RWPE2 (cell line): Measurements from ENCODE around the gene ZBTB20.

ENCODE experiments used
- ATAC-seq: fragments of 200-7000 bp; cut with Tn5 transposase; 3 replicates; pipeline ENCODE4 v1.9.1; 2021; ENCODE audit warnings: low read depth
- DNase-seq: peaks from one replicate; pipeline ENCODE4 v3.0.0-alpha.2; 2020; ENCODE audit warnings: low spot score
- H3K27ac ChIP-seq: fragments of 450-650 bp; 2 replicates; pipeline ENCODE4 v1.5.1; 2017; ENCODE audit warnings: mild to moderate bottlenecking; ENCODE audit not compliant: poor library complexity, severe bottlenecking
- H3K27me3 ChIP-seq: fragments of 250-450 bp; sonication (Bioruptor Pico); 2 replicates; pipeline ENCODE4 v1.5.1; 2021; ENCODE audit warnings: mild to moderate bottlenecking, moderate library complexity; ENCODE audit not compliant: insufficient read depth, poor library complexity, severe bottlenecking
- H3K36me3 ChIP-seq: fragments of 250-450 bp; sonication (Bioruptor Pico); 2 replicates; pipeline ENCODE4 v1.5.1; 2020; ENCODE audit warnings: low read depth, mild to moderate bottlenecking, moderate library complexity
- H3K4me1 ChIP-seq: fragments of 250-450 bp; sonication (Bioruptor Pico); 2 replicates; pipeline ENCODE4 v1.5.1; 2021; ENCODE audit warnings: mild to moderate bottlenecking, moderate library complexity; ENCODE audit not compliant: insufficient read depth, poor library complexity, severe bottlenecking
- H3K4me3 ChIP-seq: fragments of 250-450 bp; sonication (Bioruptor Pico); 2 replicates; pipeline ENCODE4 v1.5.1; 2021; ENCODE audit warnings: mild to moderate bottlenecking, moderate library complexity; ENCODE audit not compliant: severe bottlenecking
- H3K9me3 ChIP-seq: fragments of 250-450 bp; sonication (Bioruptor Pico); 2 replicates; pipeline ENCODE4 v1.5.1; 2021; ENCODE audit warnings: mild to moderate bottlenecking, moderate library complexity; ENCODE audit not compliant: severe bottlenecking
- TF ChIP-seq, protein P1 (sequence below): fragments of 450-650 bp; IDR thresholded peaks from one replicate; pipeline ENCODE4 v1.5.1; 2017; ENCODE audit warnings: mild to moderate bottlenecking, moderate library complexity; ENCODE audit not compliant: poor library complexity, severe bottlenecking

The ZBTB20 gene

DNA sequence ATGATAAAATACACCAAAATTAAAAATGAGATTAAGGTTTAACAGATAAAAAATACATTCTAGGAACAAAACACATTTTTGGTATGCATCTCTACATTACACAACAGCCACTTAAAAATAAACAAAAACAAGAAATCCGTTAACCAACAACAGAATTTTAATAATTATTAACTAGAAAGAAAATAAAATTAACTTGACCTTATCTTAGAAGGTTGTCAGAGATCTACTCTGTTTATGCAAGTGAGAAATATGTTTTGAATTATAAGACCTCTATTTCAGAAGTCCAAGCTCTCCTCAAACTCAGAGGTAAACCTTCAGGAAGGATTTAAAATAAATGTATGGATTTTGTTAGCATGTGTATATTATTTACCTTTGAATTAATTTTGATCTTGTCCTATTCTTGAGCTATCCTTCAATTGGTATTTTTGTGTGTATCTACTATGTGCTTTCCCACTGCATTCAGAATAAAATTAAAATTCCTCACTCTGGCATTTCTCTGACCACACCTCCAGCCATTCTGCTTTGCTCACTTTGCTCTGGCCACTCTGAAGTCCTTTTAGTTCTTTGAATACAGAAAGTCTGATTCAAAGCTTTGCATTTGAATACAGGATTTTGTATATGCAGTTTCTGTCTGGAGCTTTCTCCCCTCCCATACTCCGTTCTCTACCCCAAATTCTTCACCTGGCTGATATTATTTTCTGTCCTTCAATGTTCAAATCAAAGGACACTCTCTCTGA is 352.0 kb downstream of the ZBTB20 start:
- Histone ChIP-seq H3K36me3 (no peaks in the 10 kb centered on the region), H3K4me3 (no peak overlapping the region), H3K4me1 (no peaks in the 10 kb centered on the region), H3K9me3 (no peaks in the 10 kb centered on the region), H3K27ac (no peak overlapping the region), H3K27me3 (no peaks in the 10 kb centered on the region)
- ATAC-seq (no peak), DNase-seq (no peak)
- TF ChIP-seq, protein P1, sequence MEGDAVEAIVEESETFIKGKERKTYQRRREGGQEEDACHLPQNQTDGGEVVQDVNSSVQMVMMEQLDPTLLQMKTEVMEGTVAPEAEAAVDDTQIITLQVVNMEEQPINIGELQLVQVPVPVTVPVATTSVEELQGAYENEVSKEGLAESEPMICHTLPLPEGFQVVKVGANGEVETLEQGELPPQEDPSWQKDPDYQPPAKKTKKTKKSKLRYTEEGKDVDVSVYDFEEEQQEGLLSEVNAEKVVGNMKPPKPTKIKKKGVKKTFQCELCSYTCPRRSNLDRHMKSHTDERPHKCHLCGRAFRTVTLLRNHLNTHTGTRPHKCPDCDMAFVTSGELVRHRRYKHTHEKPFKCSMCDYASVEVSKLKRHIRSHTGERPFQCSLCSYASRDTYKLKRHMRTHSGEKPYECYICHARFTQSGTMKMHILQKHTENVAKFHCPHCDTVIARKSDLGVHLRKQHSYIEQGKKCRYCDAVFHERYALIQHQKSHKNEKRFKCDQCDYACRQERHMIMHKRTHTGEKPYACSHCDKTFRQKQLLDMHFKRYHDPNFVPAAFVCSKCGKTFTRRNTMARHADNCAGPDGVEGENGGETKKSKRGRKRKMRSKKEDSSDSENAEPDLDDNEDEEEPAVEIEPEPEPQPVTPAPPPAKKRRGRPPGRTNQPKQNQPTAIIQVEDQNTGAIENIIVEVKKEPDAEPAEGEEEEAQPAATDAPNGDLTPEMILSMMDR, result no peak

- TF ChIP-seq, protein P1, result no peak
- H3K4me1 ChIP-seq, result no peaks in the 10 kb centered on the region
- H3K9me3 ChIP-seq, result no peaks in the 10 kb centered on the region
- no peak for ATAC-seq
- H3K27me3 ChIP-seq, result no peaks in the 10 kb centered on the region
- H3K36me3 ChIP-seq, result no peaks in the 10 kb centered on the region
- no peak overlapping the region for H3K4me3 ChIP-seq
- H3K27ac ChIP-seq, result no peak overlapping the region
- no peak for DNase-seq
Observed at GRCh38 chr3:114792159-114792918, 354.7 kb downstream of the ZBTB20 start.

- H3K4me3 ChIP-seq, result no peak overlapping the region
- TF ChIP-seq, protein P1, result no peak
- no peaks in the 10 kb centered on the region for H3K27me3 ChIP-seq
- ATAC-seq (no peak), DNase-seq (no peak)
- H3K4me1 ChIP-seq, result no peaks in the 10 kb centered on the region
- H3K27ac ChIP-seq, result no peak overlapping the region
- H3K36me3 ChIP-seq, result no peaks in the 10 kb centered on the region
- no peaks in the 10 kb centered on the region for H3K9me3 ChIP-seq
Observed at GRCh38 chr3:114790752-114791151, 356.3 kb downstream of the ZBTB20 start.

DNA sequence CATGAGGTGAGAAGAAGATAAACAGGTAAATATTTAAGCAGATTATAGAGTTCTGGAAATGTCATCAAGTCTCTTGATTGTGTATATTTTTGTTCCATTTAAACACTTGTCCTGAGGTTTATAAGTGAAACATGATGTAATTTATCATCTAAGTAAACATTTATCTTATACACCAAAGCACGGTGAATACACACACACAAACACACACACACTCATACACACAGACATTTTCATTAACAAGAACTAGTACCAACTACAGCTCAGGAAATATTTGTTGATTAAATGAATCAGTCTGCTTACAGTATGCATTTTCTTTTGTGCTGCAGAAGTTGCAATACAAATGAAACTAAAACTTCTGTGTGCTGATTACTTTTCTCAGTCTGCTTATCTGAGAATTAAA is 357.3 kb downstream of the ZBTB20 start:
- no peak for ATAC-seq
- TF ChIP-seq, protein P1, result no peak

DNA sequence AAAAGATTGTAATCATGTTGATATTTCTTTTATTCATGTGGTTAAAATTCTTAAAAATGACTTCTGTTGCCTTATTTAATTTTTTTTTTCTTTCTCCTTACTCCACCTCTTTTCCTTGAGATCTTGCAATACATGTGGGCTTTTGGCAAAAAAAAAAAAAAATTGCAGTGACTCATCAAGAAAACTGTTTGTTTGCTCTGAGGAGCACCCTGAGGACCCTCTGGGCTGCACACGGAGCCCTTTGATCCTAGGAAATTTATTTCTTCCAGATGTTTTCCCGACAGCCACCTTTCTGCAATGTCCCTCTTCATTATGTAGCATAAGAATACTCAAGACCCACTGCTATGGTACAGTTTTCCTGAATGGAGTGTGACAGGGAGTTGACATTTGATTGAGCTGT is 371.7 kb downstream of the ZBTB20 start:
- no peak overlapping the region for H3K4me3 ChIP-seq
- H3K9me3 ChIP-seq, result no peaks in the 10 kb centered on the region
- H3K27ac ChIP-seq, result no peak overlapping the region
- no peaks in the 10 kb centered on the region for H3K36me3 ChIP-seq
- ATAC-seq (no peak), DNase-seq (no peak)
- no peaks in the 10 kb centered on the region for H3K4me1 ChIP-seq
- H3K27me3 ChIP-seq, result no peaks in the 10 kb centered on the region
- TF ChIP-seq, protein P1, result no peak

More for the DNA sequence above, 357.3 kb downstream of the ZBTB20 start:
- Histone ChIP-seq H3K4me1 (no peaks in the 10 kb centered on the region), H3K27ac (no peak overlapping the region), H3K36me3 (no peaks in the 10 kb centered on the region), H3K9me3 (no peaks in the 10 kb centered on the region), H3K27me3 (no peaks in the 10 kb centered on the region), H3K4me3 (no peak overlapping the region)
- no peak for DNase-seq
